VCaP (cell line): ENCODE results near the gene VGF.

Experiments
- H3K27ac ChIP-seq: fragments of 450-650 bp; 2 replicates; pipeline ENCODE4 v1.5.1; 2017
- CTCF ChIP-seq: fragments of 450-650 bp; conservative IDR thresholded peaks from 2 replicates; pipeline ENCODE4 v1.5.1; 2017; ENCODE audit warnings: mild to moderate bottlenecking, moderate library complexity

The VGF gene

DNA sequence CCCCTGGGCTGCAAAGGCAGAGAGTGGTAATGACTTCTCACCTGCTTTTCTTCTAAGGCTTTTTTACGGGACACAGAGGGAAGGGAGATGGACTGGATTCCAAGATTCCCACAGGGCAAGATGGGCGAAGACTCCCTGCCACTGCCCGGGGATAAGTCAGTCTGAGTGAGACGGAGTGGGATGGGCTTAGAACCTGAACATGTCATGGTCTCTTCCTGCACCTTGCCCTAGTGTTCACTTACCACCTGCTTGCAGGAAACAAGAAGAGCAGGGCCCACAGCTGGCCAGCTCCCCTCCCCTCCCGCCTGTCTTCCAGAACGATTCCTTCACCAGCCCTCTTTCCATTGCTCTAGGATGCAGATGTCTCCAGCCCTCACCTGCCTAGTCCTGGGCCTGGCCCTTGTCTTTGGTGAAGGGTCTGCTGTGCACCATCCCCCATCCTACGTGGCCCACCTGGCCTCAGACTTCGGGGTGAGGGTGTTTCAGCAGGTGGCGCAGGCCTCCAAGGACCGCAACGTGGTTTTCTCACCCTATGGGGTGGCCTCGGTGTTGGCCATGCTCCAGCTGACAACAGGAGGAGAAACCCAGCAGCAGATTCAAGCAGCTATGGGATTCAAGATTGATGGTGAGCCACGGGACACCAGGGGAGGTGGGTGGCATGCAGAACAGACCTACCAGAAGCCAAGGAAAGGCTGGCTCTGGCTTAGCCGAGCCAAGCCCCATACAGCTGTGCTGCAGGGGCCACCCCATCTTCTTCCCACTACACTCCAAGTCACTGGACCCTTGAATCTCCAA is 37.1 kb downstream of the VGF start:
- H3K27ac ChIP-seq, result no peak overlapping the region
- TF ChIP-seq CTCF, result no peak

DNA sequence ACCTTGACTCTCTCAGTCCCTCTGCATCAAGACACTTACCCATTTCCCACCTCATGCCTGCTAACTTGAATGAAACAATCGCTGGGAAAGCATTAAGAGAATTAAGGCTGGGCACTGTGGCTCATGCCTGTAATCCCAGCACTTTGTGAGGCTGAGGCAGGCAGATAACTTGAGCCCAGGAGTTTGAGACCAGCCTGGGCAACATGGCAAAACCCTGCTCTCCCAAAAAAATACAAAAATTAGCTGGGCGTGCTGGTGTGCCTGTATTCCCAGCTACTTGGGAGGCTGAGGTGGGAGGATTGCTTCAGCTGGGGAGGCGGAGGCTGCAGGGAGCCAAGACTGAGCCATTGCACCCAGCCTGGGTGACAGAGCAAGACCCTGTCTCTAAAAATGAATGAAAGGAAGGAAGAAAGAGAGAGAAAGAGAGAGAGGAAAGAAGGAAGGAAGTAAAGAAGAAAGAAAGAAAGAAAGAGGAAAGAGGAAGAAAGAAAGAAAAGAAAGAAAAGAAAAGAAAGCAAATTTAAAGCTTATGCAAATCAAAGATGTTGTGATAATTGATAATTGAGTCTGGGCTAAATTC is 37.8 kb downstream of the VGF start:
- H3K27ac ChIP-seq, result no peak overlapping the region
- no peak for TF ChIP-seq CTCF

DNA sequence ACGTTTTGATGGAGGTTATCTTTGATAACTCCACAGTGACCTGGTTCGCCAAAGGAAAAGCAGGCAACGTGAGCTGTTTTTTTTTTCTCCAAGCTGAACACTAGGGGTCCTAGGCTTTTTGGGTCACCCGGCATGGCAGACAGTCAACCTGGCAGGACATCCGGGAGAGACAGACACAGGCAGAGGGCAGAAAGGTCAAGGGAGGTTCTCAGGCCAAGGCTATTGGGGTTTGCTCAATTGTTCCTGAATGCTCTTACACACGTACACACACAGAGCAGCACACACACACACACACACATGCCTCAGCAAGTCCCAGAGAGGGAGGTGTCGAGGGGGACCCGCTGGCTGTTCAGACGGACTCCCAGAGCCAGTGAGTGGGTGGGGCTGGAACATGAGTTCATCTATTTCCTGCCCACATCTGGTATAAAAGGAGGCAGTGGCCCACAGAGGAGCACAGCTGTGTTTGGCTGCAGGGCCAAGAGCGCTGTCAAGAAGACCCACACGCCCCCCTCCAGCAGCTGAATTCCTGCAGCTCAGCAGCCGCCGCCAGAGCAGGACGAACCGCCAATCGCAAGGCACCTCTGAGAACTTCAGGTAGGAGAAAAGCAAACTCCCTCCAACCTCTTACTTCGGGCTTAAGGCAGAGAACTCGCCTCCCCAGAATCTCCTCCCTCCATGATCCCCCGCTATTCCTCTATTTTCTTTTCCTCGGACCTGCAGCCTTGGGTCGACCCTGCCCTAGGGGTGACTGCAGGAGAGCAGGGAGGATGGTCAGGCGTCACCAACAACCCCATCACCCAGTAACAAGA is 38.5 kb downstream of the VGF start, which contains the start of gene SERPINE1:
SERPINE1 (plus strand) TSS at position 454 of the 809 bp plus-strand sequence. CDS start 1,290 bp downstream, outside the sequence.
- H3K27ac ChIP-seq, result no peak within 1 kb of the TSS

DNA sequence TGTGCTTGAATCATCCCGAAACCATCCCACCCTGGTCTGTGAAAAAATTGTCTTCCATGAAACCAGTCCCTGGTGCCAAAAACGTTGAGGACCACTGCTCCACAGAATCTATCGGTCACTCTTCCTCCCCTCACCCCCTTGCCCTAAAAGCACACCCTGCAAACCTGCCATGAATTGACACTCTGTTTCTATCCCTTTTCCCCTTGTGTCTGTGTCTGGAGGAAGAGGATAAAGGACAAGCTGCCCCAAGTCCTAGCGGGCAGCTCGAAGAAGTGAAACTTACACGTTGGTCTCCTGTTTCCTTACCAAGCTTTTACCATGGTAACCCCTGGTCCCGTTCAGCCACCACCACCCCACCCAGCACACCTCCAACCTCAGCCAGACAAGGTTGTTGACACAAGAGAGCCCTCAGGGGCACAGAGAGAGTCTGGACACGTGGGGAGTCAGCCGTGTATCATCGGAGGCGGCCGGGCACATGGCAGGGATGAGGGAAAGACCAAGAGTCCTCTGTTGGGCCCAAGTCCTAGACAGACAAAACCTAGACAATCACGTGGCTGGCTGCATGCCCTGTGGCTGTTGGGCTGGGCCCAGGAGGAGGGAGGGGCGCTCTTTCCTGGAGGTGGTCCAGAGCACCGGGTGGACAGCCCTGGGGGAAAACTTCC is 39.2 kb downstream of the VGF start:
- TF ChIP-seq CTCF, result no peak
- H3K27ac ChIP-seq, result no peak overlapping the region

More for the DNA sequence above, 38.5 kb downstream of the VGF start, which contains the start of gene SERPINE1:
- no peak for TF ChIP-seq CTCF

- H3K27ac ChIP-seq, result peak overlapping the region; percentile 24; the same call in 1 of the 2 replicates
- TF ChIP-seq CTCF, result no peak
These were observed 40.9 kb downstream of the VGF start for GRCh38 chr7:101124376-101125056.

GRCh38 chr7:101123703-101124068 is 41.7 kb downstream of the VGF start:
- H3K27ac ChIP-seq, result no peak overlapping the region
- no peak for TF ChIP-seq CTCF
